ENCODE results near the gene MN1. TPM values are rescaled to one million over a fixed set of nuclear protein-coding genes. Genes with fewer than 3 reads are reported as not detected.

Gene MN1
- total RNA-seq, 1 donor from 2014 or later, result 2.6 TPM

- peaks cover 7 to 11% (median 9%) of the 10 kb centered on the region in 3 donors for H3K4me1 ChIP-seq (ENCODE audit: control insufficient read depth in 3 of 3, insufficient read depth in 3 of 3, low read length in 3 of 3)
Measured at GRCh38 chr22:27731621-27732020, 69.9 kb downstream of the MN1 start.

GRCh38 chr22:27730641-27731433 lies 70.7 kb downstream of the MN1 start:
- H3K27me3 ChIP-seq (ENCODE audit: control insufficient read depth in 3 of 3, insufficient read depth in 3 of 3, low read length in 3 of 3), result no peaks in the 10 kb centered on the region
- peaks cover 8 to 13% (median 11%) of the 10 kb centered on the region in 3 donors for H3K4me1 ChIP-seq (ENCODE audit: control insufficient read depth in 3 of 3, insufficient read depth in 3 of 3, low read length in 3 of 3)
- H3K4me3 ChIP-seq (ENCODE audit: low read length in 3 of 3), result no peak overlapping the region
- no peaks in the 10 kb centered on the region for H3K36me3 ChIP-seq (ENCODE audit: control insufficient read depth in 3 of 3, insufficient read depth in 3 of 3, low read length in 3 of 3)
- no peaks in the 10 kb centered on the region for H3K9me3 ChIP-seq (ENCODE audit: control insufficient read depth in 3 of 3, low read length in 3 of 3)
- H3K9ac ChIP-seq (ENCODE audit: low read depth in 1 of 3, low read length in 3 of 3), result no peak overlapping the region
- no peak overlapping the region for H3K27ac ChIP-seq (ENCODE audit: low read depth, low read length)

More at GRCh38 chr22:27731621-27732020, 69.9 kb downstream of the MN1 start:
- no peak overlapping the region for H3K9ac ChIP-seq (ENCODE audit: low read depth in 1 of 3, low read length in 3 of 3)
- no peaks in the 10 kb centered on the region for H3K27me3 ChIP-seq (ENCODE audit: control insufficient read depth in 3 of 3, insufficient read depth in 3 of 3, low read length in 3 of 3)
- H3K36me3 ChIP-seq (ENCODE audit: control insufficient read depth in 3 of 3, insufficient read depth in 3 of 3, low read length in 3 of 3), result no peaks in the 10 kb centered on the region
- no peak overlapping the region for H3K4me3 ChIP-seq (ENCODE audit: low read length in 3 of 3)
- no peak overlapping the region for H3K27ac ChIP-seq (ENCODE audit: low read depth, low read length)
- H3K9me3 ChIP-seq (ENCODE audit: control insufficient read depth in 3 of 3, low read length in 3 of 3), result no peaks in the 10 kb centered on the region

- Histone ChIP-seq H3K9me3 (ENCODE audit: control insufficient read depth in 3 of 3, low read length in 3 of 3) (no peaks in the 10 kb centered on the region), H3K36me3 (ENCODE audit: control insufficient read depth in 3 of 3, insufficient read depth in 3 of 3, low read length in 3 of 3) (no peaks in the 10 kb centered on the region), H3K27ac (ENCODE audit: low read depth, low read length) (no peak overlapping the region), H3K27me3 (ENCODE audit: control insufficient read depth in 3 of 3, insufficient read depth in 3 of 3, low read length in 3 of 3) (no peaks in the 10 kb centered on the region), H3K4me3 (ENCODE audit: low read length in 3 of 3) (no peak overlapping the region), H3K4me1 (ENCODE audit: control insufficient read depth in 3 of 3, insufficient read depth in 3 of 3, low read length in 3 of 3) (peaks cover 18 to 28% (median 24%) of the 10 kb centered on the region in 3 donors), H3K9ac (ENCODE audit: low read depth in 1 of 3, low read length in 3 of 3) (no peak overlapping the region)
Measured at GRCh38 chr22:27729246-27729645, 72.3 kb downstream of the MN1 start.

GRCh38 chr22:27727673-27728451 lies 73.7 kb downstream of the MN1 start:
- Histone ChIP-seq H3K27me3 (ENCODE audit: control insufficient read depth in 3 of 3, insufficient read depth in 3 of 3, low read length in 3 of 3) (no peaks in the 10 kb centered on the region), H3K36me3 (ENCODE audit: control insufficient read depth in 3 of 3, insufficient read depth in 3 of 3, low read length in 3 of 3) (no peaks in the 10 kb centered on the region), H3K4me3 (ENCODE audit: low read length in 3 of 3) (no peak overlapping the region), H3K4me1 (ENCODE audit: control insufficient read depth in 3 of 3, insufficient read depth in 3 of 3, low read length in 3 of 3) (peaks cover 23 to 32% (median 28%) of the 10 kb centered on the region in 3 donors), H3K9me3 (ENCODE audit: control insufficient read depth in 3 of 3, low read length in 3 of 3) (no peaks in the 10 kb centered on the region), H3K9ac (ENCODE audit: low read depth in 1 of 3, low read length in 3 of 3) (no peak overlapping the region), H3K27ac (ENCODE audit: low read depth, low read length) (peak overlapping the region; percentile 54)

- Histone ChIP-seq H3K4me1 (ENCODE audit: control insufficient read depth in 3 of 3, insufficient read depth in 3 of 3, low read length in 3 of 3) (peaks cover 23 to 32% (median 28%) of the 10 kb centered on the region in 3 donors), H3K4me3 (ENCODE audit: low read length in 3 of 3) (peak overlapping the region in 1 of 3 donors; percentile 24), H3K27me3 (ENCODE audit: control insufficient read depth in 3 of 3, insufficient read depth in 3 of 3, low read length in 3 of 3) (no peaks in the 10 kb centered on the region), H3K9me3 (ENCODE audit: control insufficient read depth in 3 of 3, low read length in 3 of 3) (no peaks in the 10 kb centered on the region), H3K9ac (ENCODE audit: low read depth in 1 of 3, low read length in 3 of 3) (peak overlapping the region in 1 of 3 donors; percentile 51), H3K36me3 (ENCODE audit: control insufficient read depth in 3 of 3, insufficient read depth in 3 of 3, low read length in 3 of 3) (no peaks in the 10 kb centered on the region), H3K27ac (ENCODE audit: low read depth, low read length) (peak overlapping the region; percentile 59)
Measured at GRCh38 chr22:27726686-27727449, 74.7 kb downstream of the MN1 start.

- Histone ChIP-seq H3K27ac (ENCODE audit: low read depth, low read length) (peak overlapping the region; percentile 59), H3K4me3 (ENCODE audit: low read length in 3 of 3) (peak overlapping the region in 1 of 3 donors; percentile 24), H3K27me3 (ENCODE audit: control insufficient read depth in 3 of 3, insufficient read depth in 3 of 3, low read length in 3 of 3) (no peaks in the 10 kb centered on the region), H3K4me1 (ENCODE audit: control insufficient read depth in 3 of 3, insufficient read depth in 3 of 3, low read length in 3 of 3) (peaks cover 25 to 34% (median 31%) of the 10 kb centered on the region in 3 donors), H3K9me3 (ENCODE audit: control insufficient read depth in 3 of 3, low read length in 3 of 3) (no peaks in the 10 kb centered on the region), H3K9ac (ENCODE audit: low read depth in 1 of 3, low read length in 3 of 3) (peak overlapping the region in 1 of 3 donors; percentile 51), H3K36me3 (ENCODE audit: control insufficient read depth in 3 of 3, insufficient read depth in 3 of 3, low read length in 3 of 3) (no peaks in the 10 kb centered on the region)
Measured at GRCh38 chr22:27726331-27726685, 75.2 kb downstream of the MN1 start.

GRCh38 chr22:27725661-27726060 lies 75.9 kb downstream of the MN1 start:
- Histone ChIP-seq H3K4me3 (ENCODE audit: low read length in 3 of 3) (no peak overlapping the region), H3K27ac (ENCODE audit: low read depth, low read length) (peak overlapping the region; percentile 59), H3K9ac (ENCODE audit: low read depth in 1 of 3, low read length in 3 of 3) (no peak overlapping the region), H3K27me3 (ENCODE audit: control insufficient read depth in 3 of 3, insufficient read depth in 3 of 3, low read length in 3 of 3) (no peaks in the 10 kb centered on the region), H3K36me3 (ENCODE audit: control insufficient read depth in 3 of 3, insufficient read depth in 3 of 3, low read length in 3 of 3) (no peaks in the 10 kb centered on the region), H3K4me1 (ENCODE audit: control insufficient read depth in 3 of 3, insufficient read depth in 3 of 3, low read length in 3 of 3) (peaks cover 26 to 37% (median 36%) of the 10 kb centered on the region in 3 donors), H3K9me3 (ENCODE audit: control insufficient read depth in 3 of 3, low read length in 3 of 3) (no peaks in the 10 kb centered on the region)

GRCh38 chr22:27724709-27725108 lies 76.8 kb downstream of the MN1 start:
- Histone ChIP-seq H3K36me3 (ENCODE audit: control insufficient read depth in 3 of 3, insufficient read depth in 3 of 3, low read length in 3 of 3) (no peaks in the 10 kb centered on the region), H3K27ac (ENCODE audit: low read depth, low read length) (no peak overlapping the region), H3K9me3 (ENCODE audit: control insufficient read depth in 3 of 3, low read length in 3 of 3) (no peaks in the 10 kb centered on the region), H3K4me3 (ENCODE audit: low read length in 3 of 3) (no peak overlapping the region), H3K4me1 (ENCODE audit: control insufficient read depth in 3 of 3, insufficient read depth in 3 of 3, low read length in 3 of 3) (peaks cover 28 to 43% (median 39%) of the 10 kb centered on the region in 3 donors), H3K9ac (ENCODE audit: low read depth in 1 of 3, low read length in 3 of 3) (peak overlapping the region in 1 of 3 donors; percentile 41), H3K27me3 (ENCODE audit: control insufficient read depth in 3 of 3, insufficient read depth in 3 of 3, low read length in 3 of 3) (no peaks in the 10 kb centered on the region)

GRCh38 chr22:27724157-27724556 lies 77.4 kb downstream of the MN1 start:
- H3K27me3 ChIP-seq (ENCODE audit: control insufficient read depth in 3 of 3, insufficient read depth in 3 of 3, low read length in 3 of 3), result no peaks in the 10 kb centered on the region
- H3K9ac ChIP-seq (ENCODE audit: low read depth in 1 of 3, low read length in 3 of 3), result no peak overlapping the region
- no peaks in the 10 kb centered on the region for H3K9me3 ChIP-seq (ENCODE audit: control insufficient read depth in 3 of 3, low read length in 3 of 3)
- H3K36me3 ChIP-seq (ENCODE audit: control insufficient read depth in 3 of 3, insufficient read depth in 3 of 3, low read length in 3 of 3), result no peaks in the 10 kb centered on the region
- peaks cover 33 to 48% (median 44%) of the 10 kb centered on the region in 3 donors for H3K4me1 ChIP-seq (ENCODE audit: control insufficient read depth in 3 of 3, insufficient read depth in 3 of 3, low read length in 3 of 3)
- no peak overlapping the region for H3K27ac ChIP-seq (ENCODE audit: low read depth, low read length)
- no peak overlapping the region for H3K4me3 ChIP-seq (ENCODE audit: low read length in 3 of 3)
